ENCODE measurements around the gene SP2.

Gene SP2

GRCh38 chr17:47959825-47960655 is 64.0 kb downstream of the SP2 start:
- Histone ChIP-seq H3K4me2 (no peak overlapping the region), H3K79me2 (ENCODE audit: insufficient read depth, low read depth) (no peaks in the 10 kb centered on the region), H3K27me3 (ENCODE audit: insufficient read depth, low read depth) (no peaks in the 10 kb centered on the region), H4K20me1 (ENCODE audit: insufficient read depth) (no peaks in the 10 kb centered on the region), H3K27ac (no peak overlapping the region), H3K36me3 (ENCODE audit: insufficient read depth) (no peaks in the 10 kb centered on the region), H3K4me3 (IDR thresholded peaks at IDR 0.05; ENCODE audit: insufficient read depth, low read depth, low read length) (no peak overlapping the region), H2AFZ (ENCODE audit: low read depth) (no peak overlapping the region), H3K4me1 (ENCODE audit: low read depth, poor library complexity, severe bottlenecking) (peaks cover 5% of the 10 kb centered on the region), H3K9ac (no peak overlapping the region)
- TF ChIP-seq CTCF (conservative IDR thresholded peaks at IDR 0.05; ENCODE audit: low read depth, low read length), result no peak

GRCh38 chr17:47961406-47961805 is 65.4 kb downstream of the SP2 start:
- Histone ChIP-seq H3K4me1 (ENCODE audit: low read depth, poor library complexity, severe bottlenecking) (peaks cover 5% of the 10 kb centered on the region), H2AFZ (ENCODE audit: low read depth) (no peak overlapping the region), H3K36me3 (ENCODE audit: insufficient read depth) (no peaks in the 10 kb centered on the region), H3K4me2 (no peak overlapping the region), H3K27ac (no peak overlapping the region), H3K27me3 (ENCODE audit: insufficient read depth, low read depth) (no peaks in the 10 kb centered on the region), H3K79me2 (ENCODE audit: insufficient read depth, low read depth) (no peaks in the 10 kb centered on the region), H4K20me1 (ENCODE audit: insufficient read depth) (no peaks in the 10 kb centered on the region), H3K4me3 (IDR thresholded peaks at IDR 0.05; ENCODE audit: insufficient read depth, low read depth, low read length) (no peak overlapping the region), H3K9ac (no peak overlapping the region)
- no peak for TF ChIP-seq CTCF (conservative IDR thresholded peaks at IDR 0.05; ENCODE audit: low read depth, low read length)

GRCh38 chr17:47962901-47963300 is 66.9 kb downstream of the SP2 start:
- H3K36me3 ChIP-seq (ENCODE audit: insufficient read depth), result no peaks in the 10 kb centered on the region
- peaks cover 5% of the 10 kb centered on the region for H3K4me1 ChIP-seq (ENCODE audit: low read depth, poor library complexity, severe bottlenecking)
- no peak overlapping the region for H3K4me3 ChIP-seq (IDR thresholded peaks at IDR 0.05; ENCODE audit: insufficient read depth, low read depth, low read length)
- no peaks in the 10 kb centered on the region for H4K20me1 ChIP-seq (ENCODE audit: insufficient read depth)
- no peak overlapping the region for H3K27ac ChIP-seq
- H2AFZ ChIP-seq (ENCODE audit: low read depth), result no peak overlapping the region
- no peaks in the 10 kb centered on the region for H3K27me3 ChIP-seq (ENCODE audit: insufficient read depth, low read depth)
- no peaks in the 10 kb centered on the region for H3K79me2 ChIP-seq (ENCODE audit: insufficient read depth, low read depth)
- TF ChIP-seq CTCF (conservative IDR thresholded peaks at IDR 0.05; ENCODE audit: low read depth, low read length), result no peak
- no peak overlapping the region for H3K9ac ChIP-seq
- no peak overlapping the region for H3K4me2 ChIP-seq

GRCh38 chr17:47964856-47965255 is 68.8 kb downstream of the SP2 start:
- H3K4me3 ChIP-seq (IDR thresholded peaks at IDR 0.05; ENCODE audit: insufficient read depth, low read depth, low read length), result no peak overlapping the region
- no peaks in the 10 kb centered on the region for H3K36me3 ChIP-seq (ENCODE audit: insufficient read depth)
- no peak overlapping the region for H3K27ac ChIP-seq
- H3K9ac ChIP-seq, result no peak overlapping the region
- no peaks in the 10 kb centered on the region for H3K27me3 ChIP-seq (ENCODE audit: insufficient read depth, low read depth)
- H3K79me2 ChIP-seq (ENCODE audit: insufficient read depth, low read depth), result no peaks in the 10 kb centered on the region
- H3K4me2 ChIP-seq, result no peak overlapping the region
- H3K4me1 ChIP-seq (ENCODE audit: low read depth, poor library complexity, severe bottlenecking), result peaks cover under 1% of the 10 kb centered on the region
- H2AFZ ChIP-seq (ENCODE audit: low read depth), result no peak overlapping the region
- no peak for TF ChIP-seq CTCF (conservative IDR thresholded peaks at IDR 0.05; ENCODE audit: low read depth, low read length)
- H4K20me1 ChIP-seq (ENCODE audit: insufficient read depth), result no peaks in the 10 kb centered on the region

Data from KMS-11 (cell line).